ENCODE data around the gene ACP1.

The ACP1 gene

GRCh38 chr2:285531-285930, 20.8 kb downstream of the ACP1 start:
- H3K27me3 ChIP-seq (ENCODE audit: insufficient read depth, low read length): no peaks in the 10 kb centered on the region
- H3K9me2 ChIP-seq (ENCODE audit: low read depth, low read length): no peaks in the 10 kb centered on the region
- no peak overlapping the region for H3K9ac ChIP-seq (ENCODE audit: low read length)
- H3K9me3 ChIP-seq (ENCODE audit: low read length): no peaks in the 10 kb centered on the region
- H3K4me3 ChIP-seq (ENCODE audit: low read depth, low read length, poor library complexity, severe bottlenecking): no peak overlapping the region
- no peak overlapping the region for H2AFZ ChIP-seq (ENCODE audit: low read length)
- H3K4me1 ChIP-seq (ENCODE audit: insufficient read depth, low read length, severe bottlenecking): no peaks in the 10 kb centered on the region
- H3K4me2 ChIP-seq (ENCODE audit: low read length): no peak overlapping the region
- H3K27ac ChIP-seq (ENCODE audit: low read depth, low read length, poor library complexity, severe bottlenecking): no peak overlapping the region
- H3F3A ChIP-seq (ENCODE audit: insufficient read depth, low read length): no peaks in the 10 kb centered on the region
- no peaks in the 10 kb centered on the region for H3K79me2 ChIP-seq (ENCODE audit: insufficient read depth, low read length)
- TF ChIP-seq EZH2 (IDR thresholded peaks at IDR 0.05; ENCODE audit: borderline replicate concordance, low read length) (no peak), CTCF (IDR thresholded peaks at IDR 0.05; ENCODE audit: low read length) (no peak)
- H4K20me1 ChIP-seq (ENCODE audit: insufficient read depth, low read length): no peaks in the 10 kb centered on the region
- H3K36me3 ChIP-seq (ENCODE audit: insufficient read depth, low read length): peaks cover 20% of the 10 kb centered on the region

DNA sequence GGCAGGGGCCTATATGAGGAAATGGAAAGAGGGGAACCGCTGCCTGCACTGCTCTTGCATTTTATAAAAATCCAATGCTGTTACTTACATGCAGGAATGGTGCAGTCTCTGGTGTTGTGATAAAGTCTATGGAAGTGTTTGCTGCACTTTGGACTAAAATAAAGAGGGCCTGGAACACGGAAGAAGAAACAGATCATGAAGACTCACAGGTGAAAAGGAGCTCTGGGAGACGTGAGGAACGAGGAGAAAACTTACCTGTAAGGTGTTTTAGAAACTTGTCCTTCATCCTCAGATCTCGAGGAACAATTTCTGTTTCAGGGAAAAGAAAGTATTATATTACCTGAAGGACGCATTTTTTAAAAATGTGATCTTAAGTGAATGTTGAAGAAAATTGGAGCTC, 21.3 kb downstream of the ACP1 start:
- no peaks in the 10 kb centered on the region for H3K9me2 ChIP-seq (ENCODE audit: low read depth, low read length)
- no peak overlapping the region for H2AFZ ChIP-seq (ENCODE audit: low read length)
- H3K27me3 ChIP-seq (ENCODE audit: insufficient read depth, low read length): no peaks in the 10 kb centered on the region
- no peak overlapping the region for H3K27ac ChIP-seq (ENCODE audit: low read depth, low read length, poor library complexity, severe bottlenecking)
- peaks cover 15% of the 10 kb centered on the region for H3K36me3 ChIP-seq (ENCODE audit: insufficient read depth, low read length)
- no peaks in the 10 kb centered on the region for H3K9me3 ChIP-seq (ENCODE audit: low read length)
- no peak overlapping the region for H3K4me2 ChIP-seq (ENCODE audit: low read length)
- no peak overlapping the region for H3K4me3 ChIP-seq (ENCODE audit: low read depth, low read length, poor library complexity, severe bottlenecking)
- no peak overlapping the region for H3K9ac ChIP-seq (ENCODE audit: low read length)
- no peaks in the 10 kb centered on the region for H3K4me1 ChIP-seq (ENCODE audit: insufficient read depth, low read length, severe bottlenecking)
- no peaks in the 10 kb centered on the region for H3K79me2 ChIP-seq (ENCODE audit: insufficient read depth, low read length)
- no peaks in the 10 kb centered on the region for H4K20me1 ChIP-seq (ENCODE audit: insufficient read depth, low read length)
- H3F3A ChIP-seq (ENCODE audit: insufficient read depth, low read length): no peaks in the 10 kb centered on the region
- TF ChIP-seq EZH2 (IDR thresholded peaks at IDR 0.05; ENCODE audit: borderline replicate concordance, low read length) (no peak), CTCF (IDR thresholded peaks at IDR 0.05; ENCODE audit: low read length) (no peak)

- Histone ChIP-seq H3K79me2 (ENCODE audit: insufficient read depth, low read length) (no peaks in the 10 kb centered on the region), H2AFZ (ENCODE audit: low read length) (no peak overlapping the region), H3K4me2 (ENCODE audit: low read length) (peak overlapping the region; percentile 27; the same call in 1 of the 2 replicates), H3K4me1 (ENCODE audit: insufficient read depth, low read length, severe bottlenecking) (no peaks in the 10 kb centered on the region), H3K9me3 (ENCODE audit: low read length) (no peaks in the 10 kb centered on the region), H3K36me3 (ENCODE audit: insufficient read depth, low read length) (peaks cover 7% of the 10 kb centered on the region), H4K20me1 (ENCODE audit: insufficient read depth, low read length) (no peaks in the 10 kb centered on the region), H3K9me2 (ENCODE audit: low read depth, low read length) (no peaks in the 10 kb centered on the region), H3K4me3 (ENCODE audit: low read depth, low read length, poor library complexity, severe bottlenecking) (peak overlapping the region; percentile 41), H3K9ac (ENCODE audit: low read length) (no peak overlapping the region), H3K27ac (ENCODE audit: low read depth, low read length, poor library complexity, severe bottlenecking) (no peak overlapping the region), H3K27me3 (ENCODE audit: insufficient read depth, low read length) (no peaks in the 10 kb centered on the region), H3F3A (ENCODE audit: insufficient read depth, low read length) (no peaks in the 10 kb centered on the region)
- TF ChIP-seq EZH2 (IDR thresholded peaks at IDR 0.05; ENCODE audit: borderline replicate concordance, low read length): no peak
- no peak for TF ChIP-seq CTCF (IDR thresholded peaks at IDR 0.05; ENCODE audit: low read length)
Observed at GRCh38 chr2:286774-287392, 22.1 kb downstream of the ACP1 start.
